Measurements from ENCODE around the gene GABRR1. TPM values are rescaled to one million over a fixed set of nuclear protein-coding genes. Genes with fewer than 3 reads are reported as not detected.

Gene GABRR1
- total and polyA plus RNA-seq, 8 donors, result 0.15 to 0.45 TPM; not detected in 6

- 67 to 80% (median 77%) methylated on average over 5 of the region's 5 CpGs for WGBS, 5 donors
- Histone ChIP-seq H3K27ac (no peak overlapping the region), H3K4me1 (no peaks in the 10 kb centered on the region), H3K9me3 (peaks cover 0 to 23% (median 21%) of the 10 kb centered on the region in 4 donors), H3K4me3 (no peak overlapping the region), H3K36me3 (no peaks in the 10 kb centered on the region), H3K27me3 (no peaks in the 10 kb centered on the region)
- no peak for DNase-seq
- intact Hi-C loops (cut with DNase I; ENCODE audit: low total_unique reads), result no loop called here
- no peak for TF ChIP-seq CTCF (IDR thresholded peaks at IDR 0.05)
- no peak for TF ChIP-seq EP300 (IDR thresholded peaks at IDR 0.05)
- no peak for TF ChIP-seq POLR2AphosphoS5 (IDR thresholded peaks at IDR 0.05)
- no peak for TF ChIP-seq POLR2A (IDR thresholded peaks at IDR 0.05)
These were observed 26.4 kb downstream of the GABRR1 start for GRCh38 chr6:89190741-89191140.

- H3K36me3 ChIP-seq, result no peaks in the 10 kb centered on the region
- H3K27me3 ChIP-seq, result no peaks in the 10 kb centered on the region
- H3K27ac ChIP-seq, result no peak overlapping the region
- H3K4me1 ChIP-seq, result no peaks in the 10 kb centered on the region
- no peak for DNase-seq
- no peak overlapping the region for H3K4me3 ChIP-seq
- WGBS, 5 donors, result 86 to 97% (median 95%) methylated on average over 5 of the region's 5 CpGs
- intact Hi-C loops (cut with DNase I; ENCODE audit: low total_unique reads), result no loop called here
- no peaks in the 10 kb centered on the region for H3K9me3 ChIP-seq
- no peak for TF ChIP-seq POLR2A (IDR thresholded peaks at IDR 0.05)
- no peak for TF ChIP-seq CTCF (IDR thresholded peaks at IDR 0.05)
- no peak for TF ChIP-seq EP300 (IDR thresholded peaks at IDR 0.05)
- TF ChIP-seq POLR2AphosphoS5 (IDR thresholded peaks at IDR 0.05), result no peak
These were observed 29.7 kb downstream of the GABRR1 start for GRCh38 chr6:89187504-89187903.

- no peak for TF ChIP-seq POLR2A (IDR thresholded peaks at IDR 0.05)
- TF ChIP-seq CTCF (IDR thresholded peaks at IDR 0.05), result no peak
- TF ChIP-seq EP300 (IDR thresholded peaks at IDR 0.05), result no peak
- TF ChIP-seq POLR2AphosphoS5 (IDR thresholded peaks at IDR 0.05), result no peak
- Histone ChIP-seq H3K27ac (no peak overlapping the region), H3K27me3 (no peaks in the 10 kb centered on the region), H3K9me3 (no peaks in the 10 kb centered on the region), H3K36me3 (no peaks in the 10 kb centered on the region), H3K4me3 (no peak overlapping the region), H3K4me1 (no peaks in the 10 kb centered on the region)
- intact Hi-C loops (cut with DNase I; ENCODE audit: low total_unique reads), result no loop called here
- no peak for DNase-seq
- 82 to 97% (median 87%) methylated on average over 2 of the region's 2 CpGs for WGBS, 5 donors
These were observed 30.4 kb downstream of the GABRR1 start for GRCh38 chr6:89186762-89187161.

GRCh38 chr6:89184344-89184743 is 32.8 kb downstream of the GABRR1 start:
- TF ChIP-seq POLR2AphosphoS5 (IDR thresholded peaks at IDR 0.05) (no peak), EP300 (IDR thresholded peaks at IDR 0.05) (no peak), POLR2A (IDR thresholded peaks at IDR 0.05) (no peak), CTCF (IDR thresholded peaks at IDR 0.05) (no peak)
- Histone ChIP-seq H3K9me3 (no peaks in the 10 kb centered on the region), H3K4me1 (no peaks in the 10 kb centered on the region), H3K27ac (no peak overlapping the region), H3K27me3 (no peaks in the 10 kb centered on the region), H3K36me3 (no peaks in the 10 kb centered on the region), H3K4me3 (no peak overlapping the region)
- DNase-seq, result no peak
- intact Hi-C loops (cut with DNase I; ENCODE audit: low total_unique reads), result no loop called here
- WGBS, 5 donors, result 76 to 90% (median 84%) methylated on average over 9 of the region's 9 CpGs

All from stomach (tissue), 9 donors.